Stimulated activated naive B cell treated with anti-CD40 and anti-IgM and Interleukin-4, amounts not matched to agents 10 μg/mL and 1 μg/mL and 100 μg/mL, for 72 hours (primary cell): ENCODE data around the gene ULBP2.
A peak's percentile ranks its signal among the peaks of the same experiment; 100 is the strongest.
"Not testable (repeated sequence)": the region's sequence is repeated elsewhere in the genome, so short reads cannot be mapped to it uniquely, and the experiment has no call there.

Experiments used
- ATAC-seq, 2 donors: fragments of 150-1000 bp; cut with Tn5 transposase; replicated peaks; 2 replicates each; pipeline ENCODE4 v1.10.0; 2021; ENCODE audit warnings: moderate library complexity in 1 of 2
- DNase-seq: peaks from one replicate; pipeline ENCODE4 v3.0.0; 2021
- H3K27ac Mint-ChIP-seq: one replicate; pipeline ENCODE4 v1.8.0; 2022; ENCODE audit warnings: mild to moderate bottlenecking, mixed read lengths
- H3K27me3 Mint-ChIP-seq, 2 donors: one replicate each; pipeline ENCODE4 v1.8.0; 2022; ENCODE audit warnings: mixed read lengths in 2 of 2
- H3K36me3 Mint-ChIP-seq, 2 donors: one replicate each; pipeline ENCODE4 v1.8.0; 2022; ENCODE audit warnings: mixed read lengths in 2 of 2, mild to moderate bottlenecking in 1 of 2
- H3K4me1 Mint-ChIP-seq, 2 donors: one replicate each; pipeline ENCODE4 v1.8.0; 2022; ENCODE audit warnings: mixed read lengths in 2 of 2, mild to moderate bottlenecking in 1 of 2
- H3K4me3 Mint-ChIP-seq, 2 donors: one replicate each; pipeline ENCODE4 v1.8.0; 2022; ENCODE audit warnings: mild to moderate bottlenecking in 2 of 2, mixed read lengths in 2 of 2, moderate library complexity in 1 of 2
- H3K9me3 Mint-ChIP-seq, 2 donors: one replicate each; pipeline ENCODE4 v1.8.0; 2022; ENCODE audit warnings: mixed read lengths in 2 of 2, mild to moderate bottlenecking in 1 of 2

ULBP2 gene

DNA sequence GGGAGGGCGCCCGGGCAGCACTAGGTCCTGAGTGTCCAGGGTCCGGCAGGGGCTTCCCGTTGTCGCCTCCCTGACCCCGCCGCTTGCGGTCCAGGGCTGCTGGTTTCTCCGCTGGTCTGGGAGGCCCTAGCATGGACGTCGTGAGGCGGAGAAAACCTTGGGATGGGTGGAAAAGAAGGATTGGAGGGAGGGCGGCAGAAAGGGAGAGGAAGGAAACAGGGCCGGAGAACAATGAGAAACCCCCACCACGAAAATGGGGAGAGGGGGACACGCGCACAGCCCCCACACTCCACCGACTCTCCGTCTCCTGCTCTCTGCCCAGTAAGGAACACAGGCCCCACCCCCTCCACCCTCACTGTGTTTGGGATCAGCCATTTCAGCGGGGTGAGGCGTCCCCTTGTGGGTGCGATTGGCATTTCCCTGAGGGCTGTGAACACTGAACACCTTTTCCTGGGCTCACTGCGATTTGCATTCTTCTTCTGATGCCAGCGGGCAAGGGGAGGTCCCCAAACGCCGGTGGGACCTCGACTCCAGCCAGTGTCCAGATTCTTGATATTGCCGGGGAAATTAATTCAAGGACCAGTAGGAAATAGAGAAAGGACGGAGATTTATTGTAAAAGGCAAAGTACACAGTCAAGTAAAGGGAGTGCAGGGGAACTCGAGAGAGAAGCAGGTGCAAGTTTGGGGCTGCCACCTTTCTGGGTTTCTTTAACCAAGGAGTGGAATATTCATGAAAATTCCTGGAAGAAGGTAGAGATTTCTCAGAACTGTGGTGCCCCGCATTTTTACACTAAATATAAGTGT is 15.6 kb upstream of the ULBP2 start:
- Mint-ChIP-seq H3K9me3 (peaks cover 0 to 2% of the 10 kb centered on the region in 2 donors), H3K36me3 (peaks cover 0 to 3% of the 10 kb centered on the region in 2 donors), H3K27ac (peak overlapping the region; percentile 77), H3K4me3 (peak overlapping the region; percentile 75 to 77), H3K4me1 (peaks cover 25 to 35% of the 10 kb centered on the region in 2 donors), H3K27me3 (peaks cover 92 to 97% of the 10 kb centered on the region in 2 donors)
- DNase-seq (peak; percentile 60), ATAC-seq (peak; percentile 78 to 80)

- peaks cover 92 to 97% of the 10 kb centered on the region in 2 donors for H3K27me3 Mint-ChIP-seq
- not testable (repeated sequence) for H3K36me3 Mint-ChIP-seq, H3K27ac Mint-ChIP-seq, ATAC-seq, DNase-seq, H3K4me3 Mint-ChIP-seq, H3K9me3 Mint-ChIP-seq
- peaks cover 23 to 32% of the 10 kb centered on the region in 2 donors for H3K4me1 Mint-ChIP-seq
Observed at GRCh38 chr6:149927025-149927424, 14.8 kb upstream of the ULBP2 start.

DNA sequence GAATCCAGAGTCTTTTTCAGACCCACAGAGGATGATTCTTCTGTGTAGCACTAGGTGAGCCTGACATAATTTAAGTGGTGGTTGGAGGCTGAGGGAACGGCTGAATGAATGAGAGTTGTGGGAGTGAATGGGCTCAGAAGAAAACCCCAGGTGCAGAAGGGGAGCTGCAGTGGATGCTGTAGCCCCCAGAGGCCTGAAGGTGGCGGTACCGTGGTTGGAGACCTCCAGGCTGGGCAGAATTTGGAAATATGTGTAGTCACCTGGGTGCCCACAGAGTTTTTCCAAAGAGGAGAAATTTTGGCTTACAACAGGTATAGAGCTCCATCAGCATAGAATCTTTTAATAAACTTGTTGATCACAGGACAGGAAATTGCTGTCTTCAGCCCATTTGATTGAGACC is 12.4 kb upstream of the ULBP2 start:
- Mint-ChIP-seq H3K27me3 (peaks cover 83 to 96% of the 10 kb centered on the region in 2 donors), H3K4me1 (peaks cover 12 to 18% of the 10 kb centered on the region in 2 donors), H3K4me3 (no peak overlapping the region), H3K36me3 (peaks cover 0 to 3% of the 10 kb centered on the region in 2 donors), H3K9me3 (peaks cover 0 to 2% of the 10 kb centered on the region in 2 donors), H3K27ac (no peak overlapping the region)
- ATAC-seq = no peak
- DNase-seq = no peak

- Mint-ChIP-seq H3K4me3 (no peak overlapping the region), H3K4me1 (peaks cover 6 to 7% of the 10 kb centered on the region in 2 donors), H3K36me3 (peaks cover 0 to 3% of the 10 kb centered on the region in 2 donors), H3K27ac (no peak overlapping the region), H3K27me3 (peaks cover 81 to 96% of the 10 kb centered on the region in 2 donors), H3K9me3 (peaks cover 0 to 2% of the 10 kb centered on the region in 2 donors)
- no peak for DNase-seq
- ATAC-seq = no peak
Observed at GRCh38 chr6:149931501-149931900, 10.3 kb upstream of the ULBP2 start.

DNA sequence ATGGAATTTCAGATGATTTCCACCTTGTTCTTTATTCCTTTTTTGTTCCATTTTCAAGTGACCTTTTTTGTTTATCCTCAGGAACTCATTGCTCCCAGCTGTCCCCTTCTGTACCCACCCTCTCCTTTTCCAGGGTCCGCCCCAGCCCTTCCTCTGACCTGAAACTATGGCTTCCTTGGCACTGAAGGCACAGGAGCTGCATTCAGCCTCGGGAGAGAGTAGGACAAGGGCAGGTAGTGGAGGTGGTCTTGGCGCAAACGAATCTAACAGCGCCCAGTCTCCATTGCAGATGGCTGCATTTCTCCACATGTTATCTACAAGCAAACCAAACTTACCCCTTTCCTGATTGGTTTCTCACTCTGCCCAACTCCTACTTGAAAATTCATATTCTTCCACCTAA is 8.8 kb upstream of the ULBP2 start:
- Mint-ChIP-seq H3K36me3 (no peaks in the 10 kb centered on the region), H3K27ac (no peak overlapping the region), H3K27me3 (peaks cover 81 to 98% of the 10 kb centered on the region in 2 donors), H3K9me3 (no peaks in the 10 kb centered on the region), H3K4me3 (no peak overlapping the region), H3K4me1 (peaks cover 8 to 13% of the 10 kb centered on the region in 2 donors)
- DNase-seq = no peak
- ATAC-seq = no peak

DNA sequence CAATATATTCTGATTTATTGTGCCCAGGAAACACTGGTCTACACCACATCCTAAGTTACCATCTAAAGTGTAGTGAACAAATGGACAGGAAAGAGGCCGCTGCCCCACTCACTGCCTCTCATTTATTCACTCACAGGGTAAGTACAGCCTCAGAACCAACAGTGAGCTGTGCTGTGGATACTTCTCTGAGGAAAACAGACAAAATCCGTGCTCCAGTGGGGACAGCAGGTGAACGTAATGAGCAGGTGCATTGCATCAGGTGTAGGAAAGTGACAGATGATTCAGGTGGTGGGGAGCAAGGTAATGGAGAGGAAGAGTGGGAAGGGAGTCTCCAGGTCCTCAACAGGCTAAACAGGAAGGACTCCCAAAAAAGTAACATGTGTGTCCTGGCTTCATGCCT is 8.4 kb upstream of the ULBP2 start:
- Mint-ChIP-seq H3K4me3 (no peak overlapping the region), H3K4me1 (peaks cover 10 to 17% of the 10 kb centered on the region in 2 donors), H3K27ac (no peak overlapping the region), H3K27me3 (peaks cover 77 to 98% of the 10 kb centered on the region in 2 donors), H3K36me3 (no peaks in the 10 kb centered on the region), H3K9me3 (no peaks in the 10 kb centered on the region)
- DNase-seq (no peak), ATAC-seq (no peak)

DNA sequence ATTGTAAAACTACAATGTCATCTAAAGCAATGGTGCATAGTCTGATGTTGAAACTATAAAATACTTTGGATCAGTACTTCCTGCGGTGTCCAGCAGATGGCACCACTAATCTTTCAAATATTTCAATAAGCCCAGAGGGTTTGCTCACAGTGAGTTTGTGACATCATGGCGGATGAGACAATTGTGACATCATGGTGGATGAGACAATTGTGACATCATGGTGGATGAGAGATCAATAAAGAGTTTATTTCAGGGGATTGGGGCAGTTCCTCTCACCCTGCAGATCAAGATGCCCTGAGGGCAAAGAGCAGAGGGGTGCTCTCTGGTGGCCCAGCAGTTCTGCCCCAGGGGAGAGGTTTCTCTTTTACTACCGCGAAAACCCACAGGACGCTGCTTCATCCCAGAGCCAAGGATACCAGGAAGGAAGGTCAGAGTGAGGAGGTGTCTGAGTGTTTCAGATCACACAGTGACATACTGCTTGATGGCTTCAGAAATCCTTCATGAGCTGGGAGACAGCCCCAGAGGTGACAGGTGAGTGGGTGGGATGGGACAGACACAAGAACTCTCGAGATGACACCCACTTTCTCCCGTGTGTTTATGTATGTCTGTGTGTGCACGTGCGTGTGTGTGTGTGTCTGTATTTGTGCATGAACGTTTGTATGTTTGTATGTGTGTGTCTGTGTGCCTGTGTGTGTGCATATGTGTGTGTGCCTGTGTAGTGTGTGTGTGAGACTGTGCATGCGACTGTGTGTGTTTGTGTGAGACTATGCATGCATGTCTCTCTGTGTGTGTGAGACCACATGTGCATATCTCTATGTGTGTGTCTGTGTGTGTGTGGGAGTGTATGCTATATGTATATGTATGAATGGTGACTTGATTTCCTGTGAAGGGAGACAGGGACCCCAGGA is 7.3 kb upstream of the ULBP2 start:
- H3K27me3 Mint-ChIP-seq = peaks cover 73 to 96% of the 10 kb centered on the region in 2 donors

GRCh38 chr6:149935246-149935645 is 6.6 kb upstream of the ULBP2 start:
- Mint-ChIP-seq H3K4me1 (peaks cover 21 to 33% of the 10 kb centered on the region in 2 donors), H3K27me3 (peaks cover 73 to 96% of the 10 kb centered on the region in 2 donors), H3K36me3 (no peaks in the 10 kb centered on the region), H3K4me3 (no peak overlapping the region), H3K9me3 (no peaks in the 10 kb centered on the region), H3K27ac (no peak overlapping the region)
- DNase-seq = no peak
- no peak for ATAC-seq

More for the DNA sequence above, 7.3 kb upstream of the ULBP2 start:
- Mint-ChIP-seq H3K36me3 (no peaks in the 10 kb centered on the region), H3K4me3 (no peak overlapping the region), H3K9me3 (no peaks in the 10 kb centered on the region), H3K4me1 (peaks cover 18 to 27% of the 10 kb centered on the region in 2 donors), H3K27ac (no peak overlapping the region)
- ATAC-seq = peak; percentile 28 to 49
- DNase-seq = peak; percentile 60

GRCh38 chr6:149935668-149936067 is 6.1 kb upstream of the ULBP2 start:
- Mint-ChIP-seq H3K27ac (no peak overlapping the region), H3K27me3 (peaks cover 73 to 96% of the 10 kb centered on the region in 2 donors), H3K36me3 (no peaks in the 10 kb centered on the region), H3K9me3 (no peaks in the 10 kb centered on the region), H3K4me3 (no peak overlapping the region), H3K4me1 (peaks cover 24 to 38% of the 10 kb centered on the region in 2 donors)
- ATAC-seq (no peak), DNase-seq (no peak)

GRCh38 chr6:149936743-149937142 is 5.1 kb upstream of the ULBP2 start:
- H3K4me1 Mint-ChIP-seq = peaks cover 28 to 48% of the 10 kb centered on the region in 2 donors
- DNase-seq (no peak), ATAC-seq (no peak)
- H3K36me3 Mint-ChIP-seq = peaks cover 0 to 2% of the 10 kb centered on the region in 2 donors
- H3K27ac Mint-ChIP-seq = no peak overlapping the region
- peaks cover 75 to 96% of the 10 kb centered on the region in 2 donors for H3K27me3 Mint-ChIP-seq
- no peak overlapping the region for H3K4me3 Mint-ChIP-seq
- no peaks in the 10 kb centered on the region for H3K9me3 Mint-ChIP-seq

GRCh38 chr6:149938013-149938570 is 3.7 kb upstream of the ULBP2 start:
- not testable (repeated sequence) for H3K36me3 Mint-ChIP-seq, H3K9me3 Mint-ChIP-seq, DNase-seq
- Mint-ChIP-seq H3K27me3 (peaks cover 76 to 97% of the 10 kb centered on the region in 2 donors), H3K27ac (peak overlapping the region; percentile 94), H3K4me1 (peaks cover 32 to 61% of the 10 kb centered on the region in 2 donors), H3K4me3 (peak overlapping the region; percentile 76 to 80)
- ATAC-seq = peak; percentile 30 to 45

- H3K36me3 Mint-ChIP-seq = peaks cover 0 to 2% of the 10 kb centered on the region in 2 donors
- H3K9me3 Mint-ChIP-seq = no peaks in the 10 kb centered on the region
- peaks cover 32 to 61% of the 10 kb centered on the region in 2 donors for H3K4me1 Mint-ChIP-seq
- H3K27me3 Mint-ChIP-seq = peaks cover 73 to 97% of the 10 kb centered on the region in 2 donors
- peak overlapping the region; percentile 76 to 80 for H3K4me3 Mint-ChIP-seq
- ATAC-seq (peak; percentile 68 to 76), DNase-seq (peak; percentile 70)
- H3K27ac Mint-ChIP-seq = peak overlapping the region; percentile 94
Observed at GRCh38 chr6:149938571-149939355, 3.1 kb upstream of the ULBP2 start.

DNA sequence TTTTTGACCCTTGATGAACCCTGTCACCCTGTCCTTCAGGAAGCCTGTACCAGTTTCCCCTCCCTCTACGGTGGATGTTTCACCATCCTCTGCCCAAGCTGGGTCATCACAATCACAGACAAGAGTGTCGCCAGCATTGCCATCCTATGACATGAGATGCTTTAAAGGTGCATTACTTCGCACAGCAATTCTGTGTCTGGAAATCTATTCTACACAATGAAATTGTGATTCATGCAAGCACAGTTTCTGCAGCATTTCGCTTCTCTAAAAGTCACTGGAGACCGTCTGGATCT is 2.5 kb upstream of the ULBP2 start:
- ATAC-seq (peak in 1 of 2 donors; percentile 6), DNase-seq (no peak)
- Mint-ChIP-seq H3K4me1 (peaks cover 30 to 58% of the 10 kb centered on the region in 2 donors), H3K4me3 (peak overlapping the region; percentile 76 to 80), H3K36me3 (peaks cover 0 to 2% of the 10 kb centered on the region in 2 donors), H3K9me3 (no peaks in the 10 kb centered on the region), H3K27me3 (peaks cover 75 to 97% of the 10 kb centered on the region in 2 donors), H3K27ac (peak overlapping the region; percentile 94)
